ENCODE results near the gene CDYL. TPM values are rescaled to one million over a fixed set of nuclear protein-coding genes. Genes with fewer than 3 reads are reported as not detected.
"Not testable (repeated sequence)": the region's sequence is repeated elsewhere in the genome, so short reads cannot be mapped to it uniquely, and the experiment has no call there.

CDYL gene
- total RNA-seq, 2 donors from 2014 or later: 55.1 to 58.2 TPM

- H3K27me3 ChIP-seq (ENCODE audit: control insufficient read depth, insufficient read depth, low read length, poor library complexity, severe bottlenecking): no peaks in the 10 kb centered on the region
- Mint-ChIP-seq H3K4me1 (peaks cover 29% of the 10 kb centered on the region), H3K36me3 (ENCODE audit: low read depth) (peaks cover 42% of the 10 kb centered on the region), H3K27me3 (ENCODE audit: insufficient read depth) (no peaks in the 10 kb centered on the region), H3K27ac (no peak overlapping the region), H3K9me3 (peaks cover 27% of the 10 kb centered on the region), H3K4me3 (no peak overlapping the region)
- no peak for TF ChIP-seq CTCF (conservative IDR thresholded peaks at IDR 0.05)
- no peak overlapping the region for H3K4me3 ChIP-seq (ENCODE audit: low read length)
- no peak for DNase-seq
- H3K27ac ChIP-seq (ENCODE audit: low read depth, low read length): no peak overlapping the region
- H3K36me3 ChIP-seq (ENCODE audit: control insufficient read depth, insufficient read depth, low read length): peaks cover 10% of the 10 kb centered on the region
- 89 to 98% methylated on average over 2 to 3 of the region's 3 CpGs for WGBS, 2 experiments (ENCODE audit: insufficient coverage in 1 of 2, insufficient read length in 1 of 2)
- H3K9ac ChIP-seq (ENCODE audit: extremely low read depth, low read length, poor library complexity, severe bottlenecking): no peak overlapping the region
- no peaks in the 10 kb centered on the region for H3K4me1 ChIP-seq (ENCODE audit: control insufficient read depth, insufficient read depth, low read length)
- peaks cover 39% of the 10 kb centered on the region for H3K9me3 ChIP-seq (ENCODE audit: control insufficient read depth, low read length)
These were observed 85.4 kb downstream of the CDYL start for GRCh38 chr6:4861564-4861963.

- no peaks in the 10 kb centered on the region for H3K27me3 ChIP-seq (ENCODE audit: control insufficient read depth, insufficient read depth, low read length, poor library complexity, severe bottlenecking)
- DNase-seq: no peak
- Mint-ChIP-seq H3K9me3 (peaks cover 52% of the 10 kb centered on the region), H3K4me1 (peaks cover 16% of the 10 kb centered on the region), H3K4me3 (no peak overlapping the region), H3K36me3 (ENCODE audit: low read depth) (peaks cover 60% of the 10 kb centered on the region), H3K27ac (peak overlapping the region; percentile 46), H3K27me3 (ENCODE audit: insufficient read depth) (no peaks in the 10 kb centered on the region)
- WGBS, 2 experiments (ENCODE audit: insufficient coverage in 1 of 2, insufficient read length in 1 of 2): 73% methylated on average over 3 of the region's 3 CpGs; no CpG with 5 or more reads in 1 of the 2 experiments
- H3K36me3 ChIP-seq (ENCODE audit: control insufficient read depth, insufficient read depth, low read length): peaks cover 14% of the 10 kb centered on the region
- H3K4me1 ChIP-seq (ENCODE audit: control insufficient read depth, insufficient read depth, low read length): no peaks in the 10 kb centered on the region
- H3K9ac ChIP-seq (ENCODE audit: extremely low read depth, low read length, poor library complexity, severe bottlenecking): no peak overlapping the region
- no peak overlapping the region for H3K27ac ChIP-seq (ENCODE audit: low read depth, low read length)
- TF ChIP-seq CTCF (conservative IDR thresholded peaks at IDR 0.05): no peak
- peaks cover 61% of the 10 kb centered on the region for H3K9me3 ChIP-seq (ENCODE audit: control insufficient read depth, low read length)
- peak overlapping the region; percentile 11 for H3K4me3 ChIP-seq (ENCODE audit: low read length)
These were observed 88.3 kb downstream of the CDYL start for GRCh38 chr6:4864519-4864918.

DNA sequence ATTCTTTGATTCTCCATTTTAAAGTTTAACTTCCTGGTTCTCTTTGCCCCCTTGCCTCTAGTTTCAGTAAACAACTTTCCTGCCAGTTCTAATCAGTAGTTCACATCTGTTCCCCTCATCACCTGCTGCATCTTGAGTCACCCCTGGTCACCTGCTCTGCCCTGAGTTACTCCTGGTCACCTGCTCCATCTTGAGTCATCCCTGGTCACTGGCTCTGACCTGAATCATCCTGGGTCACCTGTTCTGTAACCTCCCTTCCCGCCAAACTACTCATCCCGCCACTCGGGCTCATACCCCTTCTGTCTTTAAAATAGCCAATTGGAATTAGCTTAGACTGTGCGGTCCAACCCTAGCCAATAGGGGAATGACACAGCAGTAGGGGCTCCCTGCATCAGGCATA lies 88.8 kb downstream of the CDYL start:
- not testable (repeated sequence) for H3K4me1 ChIP-seq (ENCODE audit: control insufficient read depth, insufficient read depth, low read length); H3K27me3 ChIP-seq (ENCODE audit: control insufficient read depth, insufficient read depth, low read length, poor library complexity, severe bottlenecking); H3K4me3 ChIP-seq (ENCODE audit: low read length); DNase-seq; H3K27me3 Mint-ChIP-seq (ENCODE audit: insufficient read depth); H3K4me3 Mint-ChIP-seq; H3K27ac ChIP-seq (ENCODE audit: low read depth, low read length); H3K9ac ChIP-seq (ENCODE audit: extremely low read depth, low read length, poor library complexity, severe bottlenecking)
- Histone ChIP-seq H3K36me3 (ENCODE audit: control insufficient read depth, insufficient read depth, low read length) (peaks cover 14% of the 10 kb centered on the region), H3K9me3 (ENCODE audit: control insufficient read depth, low read length) (peaks cover 61% of the 10 kb centered on the region)
- Mint-ChIP-seq H3K9me3 (peaks cover 52% of the 10 kb centered on the region), H3K36me3 (ENCODE audit: low read depth) (peaks cover 58% of the 10 kb centered on the region), H3K27ac (peak overlapping the region; percentile 53), H3K4me1 (peaks cover 15% of the 10 kb centered on the region)
- WGBS, 2 experiments (ENCODE audit: insufficient coverage in 1 of 2, insufficient read length in 1 of 2): 94 to 97% methylated on average over 4 of the region's 4 CpGs

Measured in endodermal cell (in vitro differentiated cells).